GM13977 (cell line): ENCODE results near the gene CBX4.

Source experiments
- DNase-seq: peaks from one replicate; pipeline ENCODE4 v3.0.0; 2012; ENCODE audit warnings: low spot score
- CTCF ChIP-seq: IDR thresholded peaks from 2 replicates; pipeline ENCODE4 v1.5.1; 2012; ENCODE audit warnings: mild to moderate bottlenecking, control low read depth; ENCODE audit not compliant: insufficient read depth; ENCODE audit errors: extremely low read depth, missing control alignments
- in situ Hi-C: fragments of 300-500 bp; cut with MboI; formaldehyde crosslinking; loops from one replicate; pipeline ENCODE4 v1.12.0; 2022; ENCODE audit warnings: low sequenced_read_pairs, low pct_unique_long_range_greater_than_20kb, mixed read lengths, inconsistent platforms; ENCODE audit not compliant: unreplicated experiment

CBX4 gene

GRCh38 chr17:79796444-79796762 is 42.8 kb downstream of the CBX4 start:
- DNase-seq, result peak; percentile 58
- no peak for TF ChIP-seq CTCF
- in situ Hi-C loops, result loop anchor here (10.0 to 25.0 kb wide), 2 partner anchors 48 to 166 kb away; no protein-coding TSS in a partner anchor

GRCh38 chr17:79795795-79796443 is 43.3 kb downstream of the CBX4 start:
- no peak for TF ChIP-seq CTCF
- in situ Hi-C loops, result loop anchor here (10.0 to 25.0 kb wide), 2 partner anchors 49 to 166 kb away; no protein-coding TSS in a partner anchor
- DNase-seq, result no peak

DNA sequence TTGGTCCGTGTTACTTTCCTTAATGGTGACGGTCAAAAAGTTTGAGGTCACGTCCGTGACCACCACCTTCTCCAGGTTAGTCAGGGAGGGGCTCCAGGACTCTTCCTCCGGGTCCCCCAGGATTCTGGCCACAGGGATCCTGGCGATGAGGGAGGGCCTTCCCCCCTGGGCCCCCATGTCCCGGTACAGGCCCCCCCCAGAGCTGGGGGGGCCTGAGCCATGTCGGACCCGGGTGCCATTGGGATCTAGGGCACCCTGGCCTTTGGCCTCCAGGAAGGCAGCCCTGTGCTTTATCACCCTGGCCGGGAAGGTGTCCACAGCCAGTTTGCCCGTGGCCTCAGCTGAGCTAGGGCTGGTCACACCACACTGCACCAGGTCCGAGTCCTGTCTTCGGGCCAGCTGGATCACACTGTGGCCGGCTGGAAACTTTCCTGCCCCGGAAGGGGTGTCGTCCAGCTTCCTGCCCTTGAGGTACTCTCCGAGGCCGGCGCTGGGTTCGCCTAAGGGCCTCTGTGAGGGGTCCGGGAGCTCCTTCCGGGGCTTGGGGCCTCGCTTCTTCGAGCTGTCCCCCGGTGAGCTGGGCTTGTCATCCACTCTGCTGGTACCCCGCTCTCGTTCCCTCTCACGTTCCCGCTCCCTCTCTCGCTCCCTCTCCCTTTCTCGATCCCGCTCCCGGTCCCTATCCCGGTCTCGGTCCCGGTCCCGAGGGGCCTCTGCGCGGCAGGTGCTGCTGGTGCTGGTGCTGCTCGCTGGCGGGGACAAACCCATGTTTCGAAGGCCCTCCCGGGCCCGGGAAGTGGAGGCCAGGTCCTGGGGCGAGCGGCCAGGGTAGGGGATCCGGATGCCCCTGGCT is 44.4 kb downstream of the CBX4 start:
- TF ChIP-seq CTCF, result no peak
- DNase-seq, result no peak
- in situ Hi-C loops, result loop anchor here (10.0 to 25.0 kb wide), 2 partner anchors 50 to 167 kb away; no protein-coding TSS in a partner anchor

DNA sequence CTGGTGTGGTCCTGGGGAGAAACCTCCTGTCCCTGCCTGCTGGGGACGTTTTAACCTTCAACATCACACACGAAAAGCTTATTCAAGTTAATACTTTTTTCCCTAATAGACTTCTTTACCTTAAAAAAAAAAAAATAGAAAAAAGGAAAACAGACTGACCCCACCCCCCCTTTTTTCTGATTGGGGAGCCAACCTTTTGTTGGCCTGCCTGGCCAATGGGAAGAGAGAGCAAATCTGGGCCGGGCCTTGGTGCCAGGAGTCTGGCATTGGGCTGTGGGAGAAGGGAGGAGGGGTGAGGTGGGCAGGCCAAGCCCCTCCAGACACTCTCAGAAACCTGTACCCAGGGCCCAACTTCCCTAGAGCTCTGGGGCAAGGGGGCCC is 45.3 kb downstream of the CBX4 start:
- TF ChIP-seq CTCF, result no peak
- DNase-seq, result no peak
- in situ Hi-C loops, result loop anchor here (10.0 to 25.0 kb wide), 2 partner anchors 51 to 168 kb away; no protein-coding TSS in a partner anchor

GRCh38 chr17:79792984-79793923 is 46.0 kb downstream of the CBX4 start:
- DNase-seq, result no peak
- in situ Hi-C loops, result loop anchor here (10.0 to 25.0 kb wide), 2 partner anchors 52 to 169 kb away; no protein-coding TSS in a partner anchor

More at GRCh38 chr17:79792984-79793923, 46.0 kb downstream of the CBX4 start:
- TF ChIP-seq CTCF, result no peak
